HG02571 (cell line): ENCODE measurements around the gene ZNF48.
"Not testable (repeated sequence)": the region's sequence is repeated elsewhere in the genome, so short reads cannot be mapped to it uniquely, and the experiment has no call there.

Source experiments
- ATAC-seq: cut with Tn5 transposase; IDR thresholded peaks from one replicate; pipeline ENCODE4 v1.9.1; 2021; ENCODE audit warnings: mild to moderate bottlenecking, moderate library complexity; ENCODE audit not compliant: unreplicated experiment

Gene ZNF48

GRCh38 chr16:30377050-30377811 is 18.0 kb upstream of the ZNF48 start:
- ATAC-seq, result no peak

- ATAC-seq, result peak; percentile 40
These were observed 17.4 kb upstream of the ZNF48 start for GRCh38 chr16:30377812-30378235.

GRCh38 chr16:30378236-30379157 is 16.7 kb upstream of the ZNF48 start:
- peak; percentile 87 for ATAC-seq

GRCh38 chr16:30379158-30379783 is 15.9 kb upstream of the ZNF48 start:
- no peak for ATAC-seq

GRCh38 chr16:30380072-30380802 is 15.0 kb upstream of the ZNF48 start:
- ATAC-seq, result no peak

- no peak for ATAC-seq
These were observed 14.4 kb upstream of the ZNF48 start for GRCh38 chr16:30380803-30381208.

- ATAC-seq, result no peak
These were observed 13.8 kb upstream of the ZNF48 start for GRCh38 chr16:30381291-30382041.

GRCh38 chr16:30382111-30382881 is 12.9 kb upstream of the ZNF48 start, which contains the start of gene SEPTIN1:
TSS of gene SEPTIN1 (minus strand) at chr16:30382561. CDS start at chr16:30382542, 19 bp downstream.
- no peak for ATAC-seq

- ATAC-seq, result no peak
These were observed 11.7 kb upstream of the ZNF48 start for GRCh38 chr16:30383521-30383920.

GRCh38 chr16:30394592-30395154 is 547 bp upstream of the ZNF48 start:
- ATAC-seq, result no peak

GRCh38 chr16:30395992-30396585 is 869 bp downstream of the ZNF48 start:
- no peak for ATAC-seq

GRCh38 chr16:30396627-30397026 is 1.4 kb downstream of the ZNF48 start:
- ATAC-seq, result not testable (repeated sequence)

- ATAC-seq, result no peak
These were observed 1.8 kb downstream of the ZNF48 start for GRCh38 chr16:30397056-30397455.

GRCh38 chr16:30397776-30398660 is 2.8 kb downstream of the ZNF48 start:
- ATAC-seq, result no peak

GRCh38 chr16:30398661-30399434 is 3.6 kb downstream of the ZNF48 start:
- no peak for ATAC-seq

- no peak for ATAC-seq
These were observed 4.4 kb downstream of the ZNF48 start for GRCh38 chr16:30399435-30400186.
